ENCODE measurements around the gene RMRP. TPM values are rescaled to one million over a fixed set of nuclear protein-coding genes. Genes with fewer than 3 reads are reported as not detected.

The RMRP gene
- total RNA-seq, 1 donor from 2014 or later, result 15,747 TPM

Small RNA genes lying within 50 kb of the gene (microRNA-seq; reads per million reads assigned to microRNA genes)
- gene MIR4667, result not detected

Other genes starting within 250 kb of the RMRP start
- gene RUSC2, start 167.9 kb downstream of the RMRP start, total RNA-seq, result 25.1 TPM
- 27.3 TPM for gene TESK1, start 52.8 kb downstream of the RMRP start, total RNA-seq
- gene CD72, start 39.6 kb downstream of the RMRP start, total RNA-seq, result 0.89 TPM
- gene SIT1, start 7.1 kb downstream of the RMRP start, total RNA-seq, result not detected
- 58.6 TPM for gene CCDC107, start 273 bp upstream of the RMRP start, total RNA-seq
- 0.22 TPM for gene ARHGEF39, start 7.2 kb upstream of the RMRP start, total RNA-seq
- 0.30 TPM for gene CA9, start 15.9 kb upstream of the RMRP start, total RNA-seq
- 1,163 TPM for gene TPM2, start 31.9 kb upstream of the RMRP start, total RNA-seq
- gene TLN1, start 74.2 kb upstream of the RMRP start, total RNA-seq, result 255 TPM
- 23.5 TPM for gene CREB3, start 74.6 kb upstream of the RMRP start, total RNA-seq
- gene GBA2, start 91.2 kb upstream of the RMRP start, total RNA-seq, result 80.2 TPM
- gene RGP1, start 91.3 kb upstream of the RMRP start, total RNA-seq, result 29.0 TPM
- not detected for gene MSMP, start 96.3 kb upstream of the RMRP start, total RNA-seq
- gene NPR2, start 133.6 kb upstream of the RMRP start, total RNA-seq, result 25.2 TPM
- gene SPAG8, start 154.2 kb upstream of the RMRP start, total RNA-seq, result 2.1 TPM
- 72.7 TPM for gene HINT2, start 157.0 kb upstream of the RMRP start, total RNA-seq
- not detected for gene FAM221B, start 170.7 kb upstream of the RMRP start, total RNA-seq
- gene TMEM8B, start 171.2 kb upstream of the RMRP start, total RNA-seq, result 13.8 TPM
- gene OR13J1, start 212.4 kb upstream of the RMRP start, total RNA-seq, result not detected
- gene HRCT1, start 248.2 kb upstream of the RMRP start, total RNA-seq, result 8.1 TPM